ENCODE results near the gene DOCK4.

DNA sequence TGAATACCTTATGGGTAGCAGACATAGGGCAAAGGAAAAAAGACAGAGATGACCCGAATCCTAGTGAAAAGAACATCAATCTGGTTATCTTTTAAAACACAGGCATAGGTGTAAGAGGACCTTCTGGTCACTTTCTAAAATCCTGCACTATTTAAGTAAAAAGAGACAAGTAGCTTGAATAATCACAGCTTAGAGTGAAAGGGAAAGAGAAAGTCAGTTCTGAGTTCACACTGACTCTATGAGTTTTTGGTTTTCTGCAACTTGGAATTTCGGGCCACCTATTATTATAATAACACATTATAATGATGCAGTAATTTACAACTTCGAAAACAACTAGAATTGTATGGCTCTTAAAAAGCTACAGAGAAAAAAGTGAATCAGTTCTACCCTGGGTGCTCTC is 247.8 kb downstream of the DOCK4 start:
- TF ChIP-seq EZH2 (IDR thresholded peaks at IDR 0.05; ENCODE audit: borderline replicate concordance, low read length) = no peak
- TF ChIP-seq, protein P1, sequence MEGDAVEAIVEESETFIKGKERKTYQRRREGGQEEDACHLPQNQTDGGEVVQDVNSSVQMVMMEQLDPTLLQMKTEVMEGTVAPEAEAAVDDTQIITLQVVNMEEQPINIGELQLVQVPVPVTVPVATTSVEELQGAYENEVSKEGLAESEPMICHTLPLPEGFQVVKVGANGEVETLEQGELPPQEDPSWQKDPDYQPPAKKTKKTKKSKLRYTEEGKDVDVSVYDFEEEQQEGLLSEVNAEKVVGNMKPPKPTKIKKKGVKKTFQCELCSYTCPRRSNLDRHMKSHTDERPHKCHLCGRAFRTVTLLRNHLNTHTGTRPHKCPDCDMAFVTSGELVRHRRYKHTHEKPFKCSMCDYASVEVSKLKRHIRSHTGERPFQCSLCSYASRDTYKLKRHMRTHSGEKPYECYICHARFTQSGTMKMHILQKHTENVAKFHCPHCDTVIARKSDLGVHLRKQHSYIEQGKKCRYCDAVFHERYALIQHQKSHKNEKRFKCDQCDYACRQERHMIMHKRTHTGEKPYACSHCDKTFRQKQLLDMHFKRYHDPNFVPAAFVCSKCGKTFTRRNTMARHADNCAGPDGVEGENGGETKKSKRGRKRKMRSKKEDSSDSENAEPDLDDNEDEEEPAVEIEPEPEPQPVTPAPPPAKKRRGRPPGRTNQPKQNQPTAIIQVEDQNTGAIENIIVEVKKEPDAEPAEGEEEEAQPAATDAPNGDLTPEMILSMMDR (conservative IDR thresholded peaks at IDR 0.05 in 1 of 2, IDR thresholded peaks at IDR 0.05 in 1 of 2; ENCODE audit: extremely low read depth in 1 of 2, insufficient read depth in 1 of 2, low read depth in 1 of 2, low read length in 2 of 2) = no peak

Measured in mammary epithelial cell (primary cell).